ENCODE data around the gene TFEB.

TFEB gene

DNA sequence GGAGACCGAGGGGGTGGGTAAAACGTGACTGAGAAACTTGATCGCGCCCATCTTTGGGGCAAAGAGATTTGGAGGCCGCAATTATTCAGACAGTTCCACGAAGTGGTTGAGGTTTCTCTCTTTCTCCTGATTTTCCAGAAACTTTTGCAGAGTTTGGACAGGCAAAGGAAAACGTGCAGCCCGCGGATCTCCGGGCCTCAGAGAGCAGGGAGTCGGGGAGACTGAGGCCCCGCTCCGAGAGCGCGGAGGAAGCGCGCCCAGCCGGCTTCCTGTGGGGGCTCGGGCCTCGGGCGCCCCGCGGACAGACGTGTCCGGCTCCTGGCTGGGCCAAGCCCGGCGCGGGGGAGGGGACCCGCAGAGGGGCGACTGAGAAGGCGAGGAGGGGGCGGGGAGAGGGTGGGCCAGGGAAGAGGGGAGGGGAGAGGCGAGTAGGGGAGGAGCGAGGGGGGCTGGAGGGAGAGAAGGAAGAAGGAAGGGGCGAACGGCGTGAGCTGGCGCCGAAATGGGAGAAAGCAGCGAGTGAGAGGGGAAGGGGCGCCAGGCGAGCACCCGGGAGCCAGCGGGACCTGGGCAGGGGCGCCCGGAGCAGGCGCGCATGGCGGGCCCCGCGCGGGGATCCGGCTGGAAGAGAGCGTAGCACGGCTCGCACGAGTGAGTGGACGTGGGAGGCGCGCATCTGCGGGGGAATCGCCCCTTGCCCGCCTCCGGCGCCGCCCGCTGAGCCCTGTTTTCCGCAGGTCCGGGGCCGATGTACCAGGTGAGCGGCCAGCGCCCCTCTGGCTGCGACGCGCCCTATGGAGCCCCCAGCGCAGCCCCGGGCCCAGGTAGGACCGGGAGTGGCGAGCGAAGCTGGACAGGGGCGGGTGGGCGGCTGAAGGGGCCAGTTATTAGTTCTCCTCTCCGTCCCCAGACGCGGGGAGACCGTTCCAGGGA, 97.1 kb downstream of the TFEB start, which contains the start of gene MDFI:
TSS of gene MDFI (plus strand) at position 467 of the 933 bp plus-strand sequence. CDS start at position 749, 282 bp downstream.
- DNase-seq (ENCODE audit: low spot score) = no peak

GRCh38 chr6:41637194-41638001, 98.0 kb downstream of the TFEB start:
- no peak for DNase-seq (ENCODE audit: low spot score)

DNA sequence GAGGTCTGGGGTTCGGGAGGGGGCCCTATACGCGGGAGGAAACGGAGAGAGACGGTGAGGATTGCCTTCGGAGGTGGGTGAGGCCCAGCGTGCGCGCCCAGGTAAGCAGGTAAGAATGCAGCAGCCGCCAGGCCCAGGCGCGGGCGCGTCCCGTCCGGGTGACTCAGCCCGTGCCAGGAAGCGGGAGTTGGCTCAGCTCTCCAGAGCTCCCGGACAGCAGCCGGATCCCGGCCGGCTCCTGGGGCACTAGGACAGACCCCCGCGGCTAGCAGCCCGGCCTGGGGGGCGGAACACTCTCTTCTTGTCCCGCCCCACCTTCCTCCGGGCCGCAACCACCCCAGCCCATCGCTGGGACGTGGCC, 98.6 kb downstream of the TFEB start:
- peak; percentile 54 for DNase-seq (ENCODE audit: low spot score)

DNA sequence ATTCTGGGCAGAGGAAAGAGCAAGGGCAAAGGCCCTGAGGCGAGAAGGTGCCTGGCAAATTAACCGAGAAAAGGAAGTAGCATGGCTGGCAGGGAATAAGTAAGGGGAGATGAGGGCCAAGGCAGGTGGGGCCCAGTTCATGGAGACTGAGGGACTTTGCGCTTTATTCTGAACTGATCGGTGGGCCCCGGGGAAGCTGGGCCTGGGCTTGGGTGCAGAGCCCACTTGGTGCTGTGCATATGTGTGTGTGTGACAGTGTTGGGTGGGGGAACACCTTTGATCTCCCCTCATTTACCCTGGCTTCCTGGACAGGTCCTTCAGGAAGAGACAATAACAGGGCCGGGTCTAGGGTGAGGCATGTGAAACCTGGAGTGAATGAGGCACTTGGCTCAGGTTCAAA, 100.0 kb downstream of the TFEB start:
- no peak for DNase-seq (ENCODE audit: low spot score)

DNA sequence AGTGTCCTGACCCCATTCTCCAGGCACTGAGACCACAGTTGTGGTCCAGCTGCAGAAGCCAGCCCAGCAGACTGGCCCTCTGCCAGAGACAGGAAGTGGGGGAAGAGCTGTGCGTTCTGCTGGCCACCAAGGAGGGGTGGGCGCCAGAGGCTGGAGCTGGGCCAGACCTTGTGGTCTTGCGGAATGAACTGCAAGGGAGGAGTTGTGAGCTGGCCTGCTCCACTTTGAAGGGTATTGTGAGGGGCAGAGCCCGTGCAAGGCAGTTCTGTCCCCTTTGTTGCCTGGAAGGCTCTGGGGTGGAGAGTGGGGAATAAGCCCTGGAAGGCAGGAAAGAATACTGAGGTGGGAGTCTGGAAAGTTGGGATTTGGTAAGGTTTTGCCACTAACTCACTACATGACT, 100.8 kb downstream of the TFEB start:
- no peak for DNase-seq (ENCODE audit: low spot score)
